AG04449 (cell line): ENCODE data around the gene ERG.

Experiments
- CTCF ChIA-PET: fragments of 350-600 bp; formaldehyde crosslinking; extraction: SDS; loops from one replicate; lab custom pipeline; 2021; ENCODE audit warnings: antibody characterized with exemption; lab: Yijun Ruan, JAX
- POLR2A ChIA-PET: fragments of 400-600, 350-600 bp; formaldehyde crosslinking; extraction: SDS; loops from one replicate; lab custom pipeline; 2020; ENCODE audit warnings: antibody characterized with exemption, inconsistent platforms; lab: Yijun Ruan, JAX
- DNase-seq: peaks from one replicate; pipeline ENCODE4 v3.0.0-alpha.2; 2010; ENCODE audit warnings: low read depth, low spot score
- H3K4me3 ChIP-seq: 2 replicates; pipeline ENCODE4 v1.5.1; 2011; ENCODE audit warnings: low read depth, mild to moderate bottlenecking, control low read depth, low read length
- CTCF ChIP-seq: IDR thresholded peaks from one replicate; pipeline ENCODE4 v1.5.1; 2011; ENCODE audit warnings: mild to moderate bottlenecking, moderate library complexity, low read length, control low read depth, inconsistent platforms; ENCODE audit not compliant: insufficient read depth; ENCODE audit errors: missing control alignments

Gene ERG

GRCh38 chr21:38359835-38360234, 138.4 kb downstream of the ERG start:
- DNase-seq, result no peak
- ChIA-PET POLR2A (no interaction called here), CTCF (interaction anchor here (5.4 to 10.3 kb wide), 3 partner anchors 190 to 648 kb away, joined by 38 to 459 read pairs (median 111); no protein-coding TSS in a partner anchor)
- no peak overlapping the region for H3K4me3 ChIP-seq
- no peak for TF ChIP-seq CTCF

- ChIA-PET POLR2A (no interaction called here), CTCF (interaction anchor here (5.4 to 10.3 kb wide), 3 partner anchors 189 to 647 kb away, joined by 38 to 459 read pairs (median 111); no protein-coding TSS in a partner anchor)
- H3K4me3 ChIP-seq, result no peak overlapping the region
- no peak for DNase-seq
- no peak for TF ChIP-seq CTCF
These were observed 139.2 kb downstream of the ERG start for GRCh38 chr21:38359090-38359489.

GRCh38 chr21:38358666-38359065, 139.6 kb downstream of the ERG start:
- H3K4me3 ChIP-seq, result no peak overlapping the region
- DNase-seq, result no peak
- CTCF ChIA-PET, result interaction anchor here (4.3 to 10.3 kb wide), 6 partner anchors 142 to 658 kb away, joined by 30 to 459 read pairs (median 75); no protein-coding TSS in a partner anchor
- no peak for TF ChIP-seq CTCF
- POLR2A ChIA-PET, result no interaction called here

- no peak for DNase-seq
- no peak overlapping the region for H3K4me3 ChIP-seq
- ChIA-PET CTCF (interaction anchor here (1.5 to 10.3 kb wide), 10 partner anchors 27 to 779 kb away, joined by 3 to 459 read pairs (median 34); no protein-coding TSS in a partner anchor), POLR2A (no interaction called here)
- TF ChIP-seq CTCF, result no peak
These were observed 140.2 kb downstream of the ERG start for GRCh38 chr21:38358098-38358497.

- no peak for TF ChIP-seq CTCF
- POLR2A ChIA-PET, result no interaction called here
- no peak for DNase-seq
- no peak overlapping the region for H3K4me3 ChIP-seq
- CTCF ChIA-PET, result interaction anchor here (0.7 to 10.3 kb wide), 35 partner anchors 12 to 781 kb away, joined by 3 to 459 read pairs (median 5); no protein-coding TSS in a partner anchor
These were observed 141.2 kb downstream of the ERG start for GRCh38 chr21:38356883-38357625.
